H1 (cell line): ENCODE results near the gene GRHL3. TPM values are rescaled to one million over a fixed set of nuclear protein-coding genes. Genes with fewer than 3 reads are reported as not detected.

Source experiments
- CBX5 ChIP-seq: fragments of 300-800, 300-1000 bp; sonication (generic); IDR thresholded peaks from 2 replicates; pipeline ENCODE4 v1.7.1; 2016; ENCODE audit warnings: antibody characterized with exemption, low read length, low read depth
- NANOG ChIP-seq: IDR thresholded peaks from 2 replicates; pipeline ENCODE4 v1.6.1; 2011; ENCODE audit warnings: low read length, low read depth, mild to moderate bottlenecking, inconsistent platforms; ENCODE audit not compliant: insufficient read depth, poor library complexity, severe bottlenecking
- PHF8 ChIP-seq: fragments of 200-600 bp; sonication (generic); conservative IDR thresholded peaks from 2 replicates; pipeline ENCODE4 v1.7.1; 2012; ENCODE audit warnings: low read depth, mild to moderate bottlenecking, inconsistent platforms, low read length, moderate library complexity
- ZNF274 ChIP-seq: IDR thresholded peaks from 2 replicates; pipeline ENCODE4 v1.7.0; 2012; ENCODE audit warnings: low read length, borderline replicate concordance; ENCODE audit errors: extremely low read depth
- polyA plus RNA-seq, 7 experiments: library from polyadenylated mRNA; depleted of rRNA in 3 of 7; stranded (reverse) in 5 of 7; unstranded in 2 of 7; fragments of >200 nt in 5 of 7; fragments of 200-250 nt in 2 of 7; gene quantifications; 1 replicate in 5 of 7; 2 replicates in 1 of 7; 4 replicates in 1 of 7; pipeline versions ENCODE4 v1.2.1 to v1.2.3, GENCODE V29; 2011 to 2013; ENCODE audit warnings: missing spikeins in 2 of 7, mixed read lengths in 2 of 7
- total RNA-seq: library from RNA; stranded (reverse); fragmentation: NEBNext Ultra II Directional; extraction: Animal tissue kit (Norgen Biotek cat#: 25700); gene quantifications from 2 replicates; pipeline ENCODE4 v1.2.1, GENCODE V29; 2021

Gene GRHL3
- total and polyA plus RNA-seq, 2 of the 8 experiments (the other 6 are each of a cell fraction or from before 2014, with no cell fraction given), result 0.80 to 1.8 TPM

GRCh38 chr1:24364605-24364974, 45.4 kb downstream of the GRHL3 start (continued):
- TF ChIP-seq PHF8, result no peak
- TF ChIP-seq CBX5, result no peak
- TF ChIP-seq NANOG, result no peak
- TF ChIP-seq ZNF274, result no peak
